ENCODE results near the gene ATP1A1.

- TF ChIP-seq CTCF (conservative IDR thresholded peaks at IDR 0.05; ENCODE audit: low read length) (no peak), EZH2phosphoT487 (IDR thresholded peaks at IDR 0.05; ENCODE audit: borderline replicate concordance, low read depth, low read length) (no peak)
These were observed 61.8 kb downstream of the ATP1A1 start for GRCh38 chr1:116434849-116435248.

All from OCI-LY7 (cell line).